Measurements from ENCODE around the gene LGALS7.

Gene LGALS7

GRCh38 chr19:38740932-38741331, 32.4 kb downstream of the LGALS7 start:
- no peak for DNase-seq (ENCODE audit: low read depth in 2 of 2)

GRCh38 chr19:38740257-38740592, 33.1 kb downstream of the LGALS7 start:
- DNase-seq (ENCODE audit: low read depth in 2 of 2) = no peak

DNA sequence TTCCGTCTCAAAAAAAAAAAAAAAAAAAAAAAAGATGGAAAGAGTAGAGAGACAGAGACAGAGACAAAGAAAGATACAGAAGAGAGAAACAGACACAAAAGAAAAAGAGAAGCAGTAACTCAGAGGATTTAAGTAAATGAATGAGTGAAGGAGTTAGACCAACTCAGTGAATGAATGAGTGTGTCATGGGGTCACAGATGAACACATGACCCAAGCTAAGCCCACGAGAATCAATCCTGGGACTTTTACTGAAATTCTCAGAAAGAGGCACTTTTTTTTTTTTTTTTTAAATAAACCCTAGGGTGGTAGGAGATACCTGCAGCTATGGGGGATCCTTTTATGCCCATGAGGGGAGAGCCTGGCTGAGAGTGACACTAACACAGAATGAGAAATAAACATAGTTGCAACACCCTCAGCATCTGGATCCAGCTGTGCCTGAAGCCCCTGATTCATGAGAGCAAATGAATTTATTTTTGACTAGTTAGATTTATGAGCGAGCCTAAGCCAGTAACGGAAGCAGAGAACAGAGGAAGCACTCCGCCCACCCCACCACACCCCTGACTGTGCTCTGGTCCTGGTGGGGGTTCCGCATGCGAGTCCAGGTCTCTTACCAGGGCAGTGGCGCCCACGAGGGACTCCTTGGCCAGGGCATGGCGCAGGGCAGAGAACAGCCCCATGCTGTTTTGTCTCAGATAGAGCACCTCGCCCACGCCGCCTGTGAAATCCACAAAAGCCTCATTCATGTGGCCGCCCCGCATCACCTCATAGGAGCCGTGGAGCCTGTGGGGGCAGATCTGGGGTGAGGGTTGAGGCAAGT, 33.7 kb downstream of the LGALS7 start:
- no peak for DNase-seq (ENCODE audit: low read depth in 2 of 2)

GRCh38 chr19:38737921-38738737, 35.2 kb downstream of the LGALS7 start:
- no peak for DNase-seq (ENCODE audit: low read depth in 2 of 2)

- no peak for DNase-seq (ENCODE audit: low read depth in 2 of 2)
Measured at GRCh38 chr19:38737281-38737865, 35.9 kb downstream of the LGALS7 start.

DNA sequence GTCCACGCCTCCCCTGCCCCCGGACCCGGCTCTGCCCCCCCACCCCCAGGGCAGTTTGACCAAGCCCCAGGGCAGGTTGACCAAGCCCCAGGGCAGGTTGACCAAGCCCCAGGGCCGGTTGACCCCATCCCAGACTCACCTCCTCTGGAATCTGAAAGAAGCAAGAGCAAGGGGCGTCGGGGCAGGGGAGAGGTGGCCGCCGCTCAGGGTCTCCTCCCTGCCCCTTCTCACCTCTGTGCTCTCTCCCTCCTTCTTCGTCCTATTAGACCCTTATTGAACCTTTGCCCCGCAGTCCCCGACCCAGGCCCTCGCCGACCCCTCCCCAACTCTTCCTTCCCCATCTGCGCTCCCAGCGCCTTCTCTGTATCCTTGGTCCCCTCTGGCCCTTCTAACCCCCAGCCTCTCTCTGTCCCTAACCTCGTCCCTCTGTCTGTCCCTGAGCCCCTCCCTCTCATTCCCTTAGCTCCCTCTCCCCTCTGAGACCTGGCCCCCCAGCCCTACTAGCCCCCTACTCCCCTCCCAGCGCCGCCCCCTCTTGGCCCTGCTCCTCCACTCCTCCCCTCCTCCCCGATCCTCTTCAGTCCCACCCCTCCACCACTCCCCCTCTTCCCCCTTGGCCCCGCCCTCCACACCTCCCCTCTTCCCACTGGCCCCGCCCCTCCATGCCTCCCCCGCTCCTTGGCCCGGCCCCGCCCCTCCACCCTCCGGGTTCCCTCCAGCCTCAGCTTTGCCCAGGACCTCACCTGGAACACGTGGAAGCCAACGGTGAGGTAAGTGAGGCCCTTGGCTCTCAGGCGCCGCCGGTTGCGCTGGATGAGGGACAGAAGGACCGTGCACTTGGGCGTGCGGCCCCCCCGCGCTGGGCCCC, 36.7 kb downstream of the LGALS7 start:
- peak; percentile 40 to 58 for DNase-seq (ENCODE audit: low read depth in 2 of 2)

GRCh38 chr19:38736036-38736412, 37.3 kb downstream of the LGALS7 start:
- peak in 1 of 2 experiments; percentile 40 for DNase-seq (ENCODE audit: low read depth in 2 of 2)

- DNase-seq (ENCODE audit: low read depth in 2 of 2) = no peak
Measured at GRCh38 chr19:38735257-38735686, 38.0 kb downstream of the LGALS7 start.

DNA sequence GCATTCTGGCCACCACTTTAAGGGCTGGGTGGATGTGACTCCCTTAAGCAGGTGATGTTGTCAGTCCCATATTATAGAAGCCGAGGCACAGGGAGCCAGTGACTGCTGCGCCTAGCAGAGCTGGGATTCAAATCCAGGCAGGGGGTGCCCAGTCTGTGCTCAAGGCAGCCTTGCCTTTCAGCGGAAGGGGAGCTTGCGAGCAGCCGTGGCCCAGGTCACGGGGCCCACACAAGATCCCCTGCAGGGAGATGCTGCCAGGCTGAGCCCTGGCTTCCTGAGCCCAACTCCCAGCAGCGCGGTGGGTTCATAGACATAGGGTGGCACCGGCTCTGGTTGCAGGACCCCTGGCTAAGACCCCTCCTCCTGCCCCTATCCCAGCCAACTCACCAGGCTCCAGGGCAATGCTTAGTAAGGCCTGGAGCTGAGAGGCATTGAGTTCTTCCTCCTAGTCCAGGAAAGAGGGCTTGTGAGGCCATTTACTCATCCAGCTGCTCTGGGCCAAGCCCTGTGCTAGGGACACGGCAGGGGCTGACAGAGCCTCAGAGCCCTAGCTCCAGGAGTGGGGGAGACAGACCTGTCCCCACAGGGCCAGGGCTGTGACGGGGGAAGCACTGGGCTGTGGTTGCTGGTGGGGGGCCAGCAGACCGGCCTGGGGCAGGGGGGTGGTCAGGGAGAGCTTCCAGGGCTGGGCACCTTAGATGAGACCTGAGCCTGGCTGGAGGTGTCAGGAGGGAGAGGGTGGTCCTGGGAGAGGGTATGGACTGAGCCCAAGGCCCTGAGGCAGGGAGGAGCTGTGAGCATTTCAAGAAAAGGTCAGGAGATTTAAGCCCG, 38.7 kb downstream of the LGALS7 start:
- no peak for DNase-seq (ENCODE audit: low read depth in 2 of 2)

DNA sequence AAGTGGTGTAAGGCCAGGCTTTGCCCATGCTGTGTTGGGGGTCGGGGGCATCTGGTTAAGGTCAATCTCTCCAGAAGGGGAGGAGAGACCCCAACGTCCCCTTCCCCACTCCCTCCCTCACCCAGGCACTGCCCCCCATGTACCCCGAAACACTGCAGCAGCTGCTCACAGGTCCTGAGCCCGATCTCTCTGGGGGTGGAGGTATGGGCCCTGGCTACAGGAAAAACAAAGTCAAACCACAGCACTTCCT, 39.2 kb downstream of the LGALS7 start:
- no peak for DNase-seq (ENCODE audit: low read depth in 2 of 2)

DNA sequence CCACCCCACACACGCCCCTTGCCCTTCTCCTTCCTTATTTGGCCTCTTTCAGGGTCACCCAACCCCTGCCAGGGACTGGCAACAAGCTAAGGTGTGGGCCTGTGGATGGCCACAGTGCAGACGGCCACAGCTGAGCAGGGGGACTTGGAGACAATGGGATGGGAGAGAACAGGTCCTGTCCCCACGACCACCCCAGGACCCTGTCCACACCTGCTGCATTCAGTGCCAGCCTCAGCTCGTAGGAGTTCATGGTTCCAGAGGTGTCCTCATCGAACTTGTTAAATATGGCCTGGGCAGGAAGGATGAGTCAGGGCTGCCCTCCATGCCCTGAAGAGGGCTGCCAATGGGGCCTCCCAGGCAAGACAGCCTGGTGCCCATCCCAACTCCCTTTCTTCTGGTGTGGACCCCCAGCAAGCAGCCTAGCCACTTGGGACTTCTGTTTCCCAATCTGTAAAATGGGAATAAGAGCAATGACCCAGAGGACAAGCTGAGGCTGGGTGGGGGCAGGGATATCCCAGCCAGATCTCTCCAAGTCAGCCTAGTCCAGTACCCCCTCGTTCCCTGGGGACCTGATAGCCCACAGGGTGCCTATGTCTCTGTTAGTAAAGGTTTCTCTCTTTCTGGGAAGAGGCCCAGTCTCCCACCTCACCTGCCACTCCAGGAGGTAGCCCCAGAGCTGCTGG, 39.7 kb downstream of the LGALS7 start:
- DNase-seq (ENCODE audit: low read depth in 2 of 2) = no peak

- no peak for DNase-seq (ENCODE audit: low read depth in 2 of 2)
Measured at GRCh38 chr19:38733241-38733492, 40.1 kb downstream of the LGALS7 start.

GRCh38 chr19:38731654-38732301, 41.5 kb downstream of the LGALS7 start:
- no peak for DNase-seq (ENCODE audit: low read depth in 2 of 2)

DNA sequence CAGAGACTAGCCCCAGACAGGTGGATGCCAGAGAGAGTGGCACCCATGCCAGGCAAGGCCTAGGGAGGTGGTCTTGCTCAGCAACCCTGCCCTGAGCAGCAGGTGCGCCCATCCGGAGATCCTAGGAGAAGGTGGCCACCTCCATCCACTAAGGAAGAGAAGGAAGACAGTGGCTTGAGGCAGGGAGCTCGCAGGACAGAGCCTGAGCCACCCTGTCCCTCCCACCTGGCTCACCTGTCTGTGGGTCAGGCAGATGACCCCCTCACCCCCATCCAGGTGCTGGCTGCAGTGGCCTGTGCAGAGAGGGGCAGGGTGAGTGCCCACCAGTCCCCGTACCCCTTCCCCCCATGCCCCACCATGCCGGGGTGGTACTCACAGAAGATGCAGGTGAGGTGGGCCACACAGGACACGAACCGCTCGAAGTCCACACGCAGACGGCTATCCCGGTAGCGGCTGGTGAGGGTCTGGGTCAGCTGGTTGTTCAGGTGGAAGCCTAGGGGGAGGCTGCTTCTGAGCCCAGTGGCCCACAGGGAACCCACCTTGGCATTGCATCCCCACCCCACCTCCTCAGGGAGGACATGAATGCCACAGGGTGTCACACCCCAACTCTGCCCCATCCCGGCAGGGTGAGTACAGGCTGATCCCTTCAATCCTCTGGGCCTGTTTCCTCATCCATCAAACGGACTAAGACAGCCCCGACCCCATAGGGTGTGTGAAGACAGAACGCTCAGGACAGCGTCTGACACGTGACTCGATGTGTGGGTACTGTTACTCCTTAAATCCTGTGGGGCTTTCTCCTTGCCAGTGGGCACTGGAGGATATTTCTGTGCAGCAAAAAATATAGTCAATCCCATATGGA, 42.4 kb downstream of the LGALS7 start:
- DNase-seq (ENCODE audit: low read depth in 2 of 2) = no peak

GRCh38 chr19:38730470-38730730, 42.9 kb downstream of the LGALS7 start:
- no peak for DNase-seq (ENCODE audit: low read depth in 2 of 2)

DNA sequence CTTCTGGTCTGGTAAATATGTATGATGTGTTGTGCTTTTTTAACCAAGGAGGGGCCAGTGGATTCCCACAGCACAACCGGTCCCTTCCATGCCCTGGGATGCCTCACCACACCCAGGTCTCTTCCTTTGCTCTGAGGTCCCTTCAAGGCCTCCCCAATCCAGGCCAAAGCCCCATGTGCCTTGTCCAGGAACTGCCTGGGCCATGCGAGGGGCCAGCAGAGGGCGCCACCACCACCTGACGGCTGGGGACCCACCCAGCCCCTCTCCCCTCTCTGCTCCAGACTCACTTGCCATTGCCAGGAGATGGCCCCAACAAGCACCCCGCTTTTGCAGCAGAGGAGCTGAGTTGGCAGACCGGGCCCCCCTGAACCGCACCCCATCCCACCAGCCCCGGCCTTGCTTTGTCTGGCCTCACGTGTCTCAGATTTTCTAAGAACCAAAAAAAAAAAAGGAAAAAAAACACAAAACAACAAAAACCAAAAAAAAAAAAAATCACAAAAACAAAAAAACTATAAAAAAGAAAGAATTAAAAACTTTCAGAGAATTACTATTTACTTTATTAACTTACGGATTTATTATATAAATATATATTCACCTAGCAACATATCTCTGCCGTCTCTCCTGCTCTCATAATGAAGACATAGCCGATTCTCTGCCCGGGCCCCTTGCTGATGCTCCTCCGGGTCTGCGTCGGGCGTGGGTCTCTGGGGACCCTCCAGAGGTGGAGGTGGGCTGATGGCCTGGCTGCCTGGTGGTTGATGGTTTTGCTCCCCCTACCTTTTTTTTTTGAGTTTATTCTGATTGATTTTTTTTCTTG, 43.5 kb downstream of the LGALS7 start:
- peak; percentile 47 to 79 for DNase-seq (ENCODE audit: low read depth in 2 of 2)

GRCh38 chr19:38728752-38729541, 44.4 kb downstream of the LGALS7 start:
- no peak for DNase-seq (ENCODE audit: low read depth in 2 of 2)
